ENCODE measurements around the gene CFAP65. TPM values are rescaled to one million over a fixed set of nuclear protein-coding genes. Genes with fewer than 3 reads are reported as not detected.
A peak's percentile ranks its signal among the peaks of the same experiment; 100 is the strongest.

Gene CFAP65
- total and polyA plus RNA-seq, 2 of the 4 experiments (the other 2 are of a cell fraction), result not detected

- no peak overlapping the region for H4K8ac ChIP-seq (ENCODE audit: low read depth in 2 of 2, low read length in 2 of 2)
- peaks cover under 1% of the 10 kb centered on the region; the same call in 1 of the 2 replicates for H3K27me3 ChIP-seq (ENCODE audit: control insufficient read depth, insufficient read depth, low read length)
- H3K9me1 ChIP-seq (ENCODE audit: insufficient read depth, low read length), result no peaks in the 10 kb centered on the region
- H3K4me2 ChIP-seq (ENCODE audit: low read depth, low read length), result no peak overlapping the region
- H3K9ac ChIP-seq (ENCODE audit: low read depth, low read length), result no peak overlapping the region
- BruUV-seq (replicated peaks), result no TSS peak
- no peak overlapping the region for H2BK120ac ChIP-seq (ENCODE audit: low read depth, low read length)
- ChIA-PET POLR2A (ENCODE audit: unreplicated experiment) (no interaction called here), CTCF (interaction anchor here (1.3 kb wide), 2 partner anchors 33 to 48 kb away, joined by 3 to 8 read pairs; no protein-coding TSS in a partner anchor)
- H3K14ac ChIP-seq (replicated peaks; ENCODE audit: low read depth, low read length), result no peak overlapping the region
- H3K36me3 ChIP-seq (ENCODE audit: control insufficient read depth, insufficient read depth, low read length), result peaks cover 3% of the 10 kb centered on the region
- H2AK5ac ChIP-seq (ENCODE audit: low read depth, low read length), result no peak overlapping the region
- H4K20me1 ChIP-seq (ENCODE audit: insufficient read depth, low read length), result no peaks in the 10 kb centered on the region
- no peak overlapping the region for H3K27ac ChIP-seq (ENCODE audit: insufficient read depth, low read length)
- dilution Hi-C loops (cut with HindIII; ENCODE audit: low sequenced_read_pairs, unreplicated experiment) (no loop called here), in situ Hi-C loops (cut with MboI; ENCODE audit: low sequenced_read_pairs) (no loop called here), intact Hi-C loops (cut with micrococcal nuclease) (no loop called here)
- no peak overlapping the region for H3K4me3 ChIP-seq (ENCODE audit: insufficient read depth, low read depth, low read length)
- H3K79me1 ChIP-seq (ENCODE audit: low read depth in 1 of 2, low read length in 2 of 2), result no peaks in the 10 kb centered on the region
- TF ChIP-seq SMC3 (IDR thresholded peaks at IDR 0.05; ENCODE audit: low read depth, low read length), result no peak
- TF ChIP-seq MAFK (IDR thresholded peaks at IDR 0.05; ENCODE audit: low read depth, low read length), result no peak
- no peak for TF ChIP-seq MXI1 (IDR thresholded peaks at IDR 0.05; ENCODE audit: borderline replicate concordance, low read depth, low read length)
- no peak for TF ChIP-seq RFX5 (IDR thresholded peaks at IDR 0.05; ENCODE audit: low read depth, low read length)
- no peak for TF ChIP-seq CTCF (conservative IDR thresholded peaks at IDR 0.05; ENCODE audit: low read depth, low read length)
- no peak for TF ChIP-seq POLR2A (IDR thresholded peaks at IDR 0.05; ENCODE audit: low read depth, low read length)
- no peak for TF ChIP-seq BHLHE40 (IDR thresholded peaks at IDR 0.05; ENCODE audit: low read depth, low read length)
- no peak for TF ChIP-seq RCOR1 (IDR thresholded peaks at IDR 0.05; ENCODE audit: insufficient replicate concordance, low read length)
- TF ChIP-seq CHD1 (IDR thresholded peaks at IDR 0.05; ENCODE audit: low read depth, low read length), result no peak
- TF ChIP-seq, protein P1, sequence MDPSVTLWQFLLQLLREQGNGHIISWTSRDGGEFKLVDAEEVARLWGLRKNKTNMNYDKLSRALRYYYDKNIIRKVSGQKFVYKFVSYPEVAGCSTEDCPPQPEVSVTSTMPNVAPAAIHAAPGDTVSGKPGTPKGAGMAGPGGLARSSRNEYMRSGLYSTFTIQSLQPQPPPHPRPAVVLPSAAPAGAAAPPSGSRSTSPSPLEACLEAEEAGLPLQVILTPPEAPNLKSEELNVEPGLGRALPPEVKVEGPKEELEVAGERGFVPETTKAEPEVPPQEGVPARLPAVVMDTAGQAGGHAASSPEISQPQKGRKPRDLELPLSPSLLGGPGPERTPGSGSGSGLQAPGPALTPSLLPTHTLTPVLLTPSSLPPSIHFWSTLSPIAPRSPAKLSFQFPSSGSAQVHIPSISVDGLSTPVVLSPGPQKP (IDR thresholded peaks at IDR 0.05; ENCODE audit: borderline replicate concordance, low read depth, low read length), result no peak
- no peak for TF ChIP-seq RAD21 (IDR thresholded peaks at IDR 0.05; ENCODE audit: low read length)
- no peak for TF ChIP-seq NFE2L2 (IDR thresholded peaks at IDR 0.05; ENCODE audit: low read depth, low read length)
- no peak for TF ChIP-seq USF2 (IDR thresholded peaks at IDR 0.05; ENCODE audit: low read depth, low read length)
- no peak for TF ChIP-seq FOS (IDR thresholded peaks at IDR 0.05; ENCODE audit: low read depth, low read length)
- no peak for TF ChIP-seq CEBPB (IDR thresholded peaks at IDR 0.05; ENCODE audit: low read depth, low read length)
- H2BK20ac ChIP-seq (ENCODE audit: low read depth, low read length), result no peak overlapping the region
- H3K4me1 ChIP-seq (ENCODE audit: control insufficient read depth, insufficient read depth, low read length), result no peaks in the 10 kb centered on the region
- H3K23ac ChIP-seq (ENCODE audit: low read depth, low read length), result no peak overlapping the region; the same call in 1 of the 2 replicates
- no peak overlapping the region for H3K4ac ChIP-seq (ENCODE audit: low read depth, low read length)
- H4K5ac ChIP-seq (ENCODE audit: low read depth, low read length), result no peak overlapping the region
- no peaks in the 10 kb centered on the region for H3K9me3 ChIP-seq (ENCODE audit: control insufficient read depth, insufficient read depth, low read length)
- H2AFZ ChIP-seq (replicated peaks; ENCODE audit: low read length, poor library complexity), result no peak overlapping the region
- no peak overlapping the region for H2BK5ac ChIP-seq (ENCODE audit: low read depth, low read length, poor library complexity, severe bottlenecking)
- H2BK15ac ChIP-seq (ENCODE audit: low read depth, low read length), result no peak overlapping the region
- DNase-seq, result peak; percentile 43
- ATAC-seq (ENCODE audit: low read depth), result no peak
- no peak overlapping the region for H4K91ac ChIP-seq (ENCODE audit: insufficient read depth, low read depth, low read length)
- H3K18ac ChIP-seq (ENCODE audit: low read depth, low read length), result no peak overlapping the region
- H2AK9ac ChIP-seq (replicated peaks; ENCODE audit: low read depth, low read length, poor library complexity), result no peak overlapping the region
- H3K56ac ChIP-seq (ENCODE audit: extremely low read depth, insufficient read depth, low read length), result no peak overlapping the region
- WGBS, 2 experiments (ENCODE audit: extremely low coverage in 2 of 2, insufficient read length in 1 of 2), result 100% methylated on average over 1 of the region's 6 CpGs; no CpG with 5 or more reads in 1 of the 2 experiments
These were observed 30.0 kb upstream of the CFAP65 start for GRCh38 chr2:219071131-219071816.

Data from IMR-90 (cell line).